ENCODE measurements around the gene BLNK.

- no peak for TF ChIP-seq YY1 (IDR thresholded peaks at IDR 0.05; ENCODE audit: insufficient read depth, insufficient read length)
- no peak for TF ChIP-seq ZNF274 (IDR thresholded peaks at IDR 0.05; ENCODE audit: low read depth, low read length)
- no peak for TF ChIP-seq SUZ12 (IDR thresholded peaks at IDR 0.05; ENCODE audit: extremely low read depth, insufficient read depth, insufficient read length)
Measured at GRCh38 chr10:96280859-96281258, 9.5 kb upstream of the BLNK start.

Measured in NT2/D1 (cell line).